ENCODE results near the gene KLK2. TPM values are rescaled to one million over a fixed set of nuclear protein-coding genes. Genes with fewer than 3 reads are reported as not detected.

The KLK2 gene
- total RNA-seq, 6 experiments from 2014 or later, result not detected

DNA sequence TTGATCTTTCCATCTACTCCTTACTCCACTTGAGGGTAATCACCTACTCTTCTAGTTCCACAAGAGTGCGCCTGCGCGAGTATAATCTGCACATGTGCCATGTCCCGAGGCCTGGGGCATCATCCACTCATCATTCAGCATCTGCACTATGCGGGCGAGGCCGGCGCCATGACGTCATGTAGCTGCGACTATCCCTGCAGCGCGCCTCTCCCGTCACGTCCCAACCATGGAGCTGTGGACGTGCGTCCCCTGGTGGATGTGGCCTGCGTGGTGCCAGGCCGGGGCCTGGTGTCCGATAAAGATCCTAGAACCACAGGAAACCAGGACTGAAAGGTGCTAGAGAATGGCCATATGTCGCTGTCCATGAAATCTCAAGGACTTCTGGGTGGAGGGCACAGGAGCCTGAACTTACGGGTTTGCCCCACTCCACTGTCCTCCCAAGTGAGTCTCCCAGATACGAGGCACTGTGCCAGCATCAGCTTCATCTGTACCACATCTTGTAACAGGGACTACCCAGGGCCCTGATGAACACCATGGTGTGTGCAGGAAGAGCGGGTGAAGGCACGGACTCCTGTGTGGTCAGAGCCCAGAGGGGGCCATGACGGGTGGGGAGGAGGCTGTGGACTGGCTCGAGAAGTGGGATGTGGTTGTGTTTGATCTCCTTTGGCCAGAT is 2.7 kb upstream of the KLK2 start:
- Histone ChIP-seq H3K36me3 (no peaks in the 10 kb centered on the region), H3K9me3 (no peaks in the 10 kb centered on the region), H3K4me3 (no peak overlapping the region), H3K27ac (no peak overlapping the region), H3K4me1 (no peaks in the 10 kb centered on the region), H3K27me3 (no peaks in the 10 kb centered on the region)
- TF ChIP-seq, protein P1, sequence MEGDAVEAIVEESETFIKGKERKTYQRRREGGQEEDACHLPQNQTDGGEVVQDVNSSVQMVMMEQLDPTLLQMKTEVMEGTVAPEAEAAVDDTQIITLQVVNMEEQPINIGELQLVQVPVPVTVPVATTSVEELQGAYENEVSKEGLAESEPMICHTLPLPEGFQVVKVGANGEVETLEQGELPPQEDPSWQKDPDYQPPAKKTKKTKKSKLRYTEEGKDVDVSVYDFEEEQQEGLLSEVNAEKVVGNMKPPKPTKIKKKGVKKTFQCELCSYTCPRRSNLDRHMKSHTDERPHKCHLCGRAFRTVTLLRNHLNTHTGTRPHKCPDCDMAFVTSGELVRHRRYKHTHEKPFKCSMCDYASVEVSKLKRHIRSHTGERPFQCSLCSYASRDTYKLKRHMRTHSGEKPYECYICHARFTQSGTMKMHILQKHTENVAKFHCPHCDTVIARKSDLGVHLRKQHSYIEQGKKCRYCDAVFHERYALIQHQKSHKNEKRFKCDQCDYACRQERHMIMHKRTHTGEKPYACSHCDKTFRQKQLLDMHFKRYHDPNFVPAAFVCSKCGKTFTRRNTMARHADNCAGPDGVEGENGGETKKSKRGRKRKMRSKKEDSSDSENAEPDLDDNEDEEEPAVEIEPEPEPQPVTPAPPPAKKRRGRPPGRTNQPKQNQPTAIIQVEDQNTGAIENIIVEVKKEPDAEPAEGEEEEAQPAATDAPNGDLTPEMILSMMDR (IDR thresholded peaks at IDR 0.05), result no peak
- TF ChIP-seq POLR2A (IDR thresholded peaks at IDR 0.05), result no peak
- WGBS (ENCODE audit: insufficient coverage, low coverage, low lambda C conversion rate, missing lambda C conversion rate), result 53% methylated on average over 5 of the region's 26 CpGs
- intact Hi-C loops (cut with DNase I), result no loop called here
- ATAC-seq (no peak), DNase-seq (no peak)

DNA sequence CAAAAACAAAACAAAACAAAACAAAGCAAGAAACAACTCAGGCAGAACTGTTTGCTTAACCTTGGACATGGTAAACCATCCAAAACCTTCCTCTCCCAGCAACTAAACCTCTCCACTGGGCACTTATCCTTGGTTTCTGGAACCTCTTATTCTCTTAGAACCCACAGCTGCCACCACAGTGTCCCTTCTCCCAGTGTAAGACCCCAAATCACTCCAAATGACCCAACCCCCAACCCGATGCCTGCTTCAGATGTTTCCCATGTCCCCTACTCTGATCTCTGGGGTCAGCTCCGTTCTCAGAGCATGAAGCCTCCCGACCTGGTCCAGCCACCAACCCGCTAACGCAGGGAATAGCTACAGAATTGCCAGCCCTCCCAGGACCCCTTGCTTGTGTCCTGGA is 972 bp downstream of the KLK2 start:
- Histone ChIP-seq H3K27me3 (no peaks in the 10 kb centered on the region), H3K9me3 (no peaks in the 10 kb centered on the region)

DNA sequence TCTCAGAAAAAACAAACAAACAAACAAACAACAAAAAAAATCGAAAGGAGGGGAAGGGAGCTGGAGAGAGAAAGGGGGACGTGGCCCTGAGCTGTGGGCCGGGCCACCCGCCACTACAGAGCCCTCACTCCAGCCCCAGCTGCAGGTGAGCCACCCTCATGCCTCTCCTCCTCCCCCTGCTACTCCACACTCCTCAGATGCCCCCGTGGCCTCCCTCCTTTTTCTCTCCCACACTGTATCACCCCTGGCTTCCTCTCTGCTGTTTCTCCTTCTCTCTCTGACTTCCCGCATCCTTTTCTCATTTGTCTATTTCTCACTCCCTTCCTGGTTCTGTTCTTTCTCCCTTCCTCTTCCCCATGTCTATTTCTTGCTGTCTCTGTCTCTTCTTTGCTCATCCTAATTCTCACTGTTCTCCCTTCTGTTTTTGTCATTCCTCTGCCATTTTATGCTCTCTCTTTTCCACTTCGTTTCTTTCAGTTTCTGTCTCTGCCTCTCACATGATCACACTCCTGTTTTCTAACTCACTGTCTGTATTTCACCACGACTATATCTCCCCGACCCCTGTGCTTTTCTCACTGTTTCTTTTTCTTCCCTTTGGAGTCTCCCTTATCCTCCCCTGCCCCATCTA is 2.7 kb downstream of the KLK2 start:
- ATAC-seq (no peak), DNase-seq (no peak)
- Histone ChIP-seq H3K9me3 (no peaks in the 10 kb centered on the region), H3K27me3 (no peaks in the 10 kb centered on the region), H3K4me1 (no peaks in the 10 kb centered on the region), H3K36me3 (no peaks in the 10 kb centered on the region), H3K4me3 (no peak overlapping the region), H3K27ac (no peak overlapping the region)
- no peak for TF ChIP-seq POLR2A (IDR thresholded peaks at IDR 0.05)
- TF ChIP-seq, protein P1 (IDR thresholded peaks at IDR 0.05), result no peak
- intact Hi-C loops (cut with DNase I), result no loop called here
- 16% methylated on average over 6 of the region's 9 CpGs for WGBS (ENCODE audit: insufficient coverage, low coverage, low lambda C conversion rate, missing lambda C conversion rate)

More for the DNA sequence above, 972 bp downstream of the KLK2 start:
- H3K36me3 ChIP-seq, result no peaks in the 10 kb centered on the region
- no peaks in the 10 kb centered on the region for H3K4me1 ChIP-seq
- DNase-seq (no peak), ATAC-seq (no peak)
- intact Hi-C loops (cut with DNase I), result no loop called here
- WGBS (ENCODE audit: insufficient coverage, low coverage, low lambda C conversion rate, missing lambda C conversion rate), result 17% methylated on average over 1 of the region's 5 CpGs
- no peak overlapping the region for H3K4me3 ChIP-seq
- TF ChIP-seq, protein P1 (IDR thresholded peaks at IDR 0.05), result no peak
- TF ChIP-seq POLR2A (IDR thresholded peaks at IDR 0.05), result no peak
- H3K27ac ChIP-seq, result no peak overlapping the region

DNA sequence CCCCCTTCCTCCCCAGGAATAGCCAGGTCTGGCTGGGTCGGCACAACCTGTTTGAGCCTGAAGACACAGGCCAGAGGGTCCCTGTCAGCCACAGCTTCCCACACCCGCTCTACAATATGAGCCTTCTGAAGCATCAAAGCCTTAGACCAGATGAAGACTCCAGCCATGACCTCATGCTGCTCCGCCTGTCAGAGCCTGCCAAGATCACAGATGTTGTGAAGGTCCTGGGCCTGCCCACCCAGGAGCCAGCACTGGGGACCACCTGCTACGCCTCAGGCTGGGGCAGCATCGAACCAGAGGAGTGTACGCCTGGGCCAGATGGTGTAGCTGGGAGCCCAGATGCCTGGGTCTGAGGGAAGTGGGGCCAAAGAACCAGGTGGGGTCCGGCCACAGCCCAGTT is 3.2 kb downstream of the KLK2 start:
- H3K36me3 ChIP-seq, result no peaks in the 10 kb centered on the region
- H3K9me3 ChIP-seq, result no peaks in the 10 kb centered on the region
- ATAC-seq (no peak), DNase-seq (no peak)
- no peaks in the 10 kb centered on the region for H3K4me1 ChIP-seq
- TF ChIP-seq, protein P1 (IDR thresholded peaks at IDR 0.05), result no peak
- TF ChIP-seq POLR2A (IDR thresholded peaks at IDR 0.05), result no peak
- no peaks in the 10 kb centered on the region for H3K27me3 ChIP-seq
- intact Hi-C loops (cut with DNase I), result no loop called here
- WGBS (ENCODE audit: insufficient coverage, low coverage, low lambda C conversion rate, missing lambda C conversion rate), result 58% methylated on average over 2 of the region's 7 CpGs
- H3K27ac ChIP-seq, result no peak overlapping the region
- no peak overlapping the region for H3K4me3 ChIP-seq

Measured in right lobe of liver (tissue), 6 donors.